GM04504 (cell line): ENCODE data around the gene CDKAL1.
"Not testable (repeated sequence)": the region's sequence is repeated elsewhere in the genome, so short reads cannot be mapped to it uniquely, and the experiment has no call there.

Source experiments
- DNase-seq: peaks from one replicate; pipeline ENCODE4 v3.0.0-alpha.2; 2012; ENCODE audit warnings: low read depth

Gene CDKAL1

DNA sequence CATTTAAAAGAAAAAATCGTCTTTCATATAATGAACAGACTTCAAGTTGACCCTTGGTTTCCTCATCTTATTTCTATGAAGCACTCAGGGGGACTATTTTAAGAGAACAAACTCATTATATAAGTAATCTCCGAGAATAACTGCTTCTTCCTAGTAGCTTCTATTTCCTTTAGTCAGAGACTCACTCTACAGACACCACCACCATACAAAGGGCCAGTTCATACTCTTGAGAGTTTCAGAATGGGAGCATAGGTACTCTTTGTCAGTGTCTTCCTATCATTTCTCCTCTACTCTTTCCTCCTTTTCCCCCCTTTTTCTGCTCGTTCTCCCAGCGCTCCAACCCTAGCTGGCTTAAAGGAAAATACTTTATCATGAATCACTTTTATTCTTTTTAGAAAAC is 104.9 kb downstream of the CDKAL1 start:
- DNase-seq: no peak

DNA sequence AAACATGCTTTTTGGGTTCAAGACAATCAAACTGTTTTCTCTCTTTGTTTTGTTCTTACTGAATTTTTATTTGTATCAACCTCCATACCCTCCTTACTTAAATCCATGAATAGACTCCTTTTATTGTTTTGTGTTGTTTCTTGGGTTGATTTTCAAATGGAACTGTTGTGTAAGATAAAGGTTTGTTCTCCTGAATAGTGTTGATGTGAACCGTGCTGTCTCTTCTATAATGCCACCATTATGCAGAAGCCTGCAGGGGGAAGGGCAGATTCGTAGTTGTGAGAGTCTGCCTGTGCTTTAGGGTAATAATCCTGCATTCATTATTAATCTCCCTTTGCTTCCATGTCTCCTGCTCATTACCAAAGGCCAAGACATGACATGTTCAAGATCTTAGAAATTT is 105.9 kb downstream of the CDKAL1 start:
- DNase-seq: no peak

GRCh38 chr6:20642441-20642840 is 108.2 kb downstream of the CDKAL1 start:
- DNase-seq: no peak

- DNase-seq: no peak
These were observed 110.6 kb downstream of the CDKAL1 start for GRCh38 chr6:20644667-20645370.

DNA sequence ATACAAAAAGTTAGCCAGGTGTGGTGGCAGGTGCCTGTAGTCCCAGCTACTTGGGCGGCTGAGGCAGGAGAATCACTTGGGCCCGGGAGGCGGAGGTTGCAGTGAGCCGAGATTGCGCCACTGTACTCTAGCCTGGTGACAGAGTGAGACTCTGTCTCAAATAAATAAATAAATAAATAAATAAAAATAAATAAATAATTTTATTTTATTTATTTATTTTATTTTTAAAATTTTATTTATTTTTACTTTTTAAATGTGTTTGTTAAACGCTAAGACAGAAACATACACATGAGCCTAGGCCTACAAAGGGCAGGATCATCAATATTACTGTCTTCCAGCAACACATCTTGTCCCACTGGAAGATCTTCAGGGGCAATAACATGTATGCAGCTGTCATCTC is 111.3 kb downstream of the CDKAL1 start:
- not testable (repeated sequence) for DNase-seq

DNA sequence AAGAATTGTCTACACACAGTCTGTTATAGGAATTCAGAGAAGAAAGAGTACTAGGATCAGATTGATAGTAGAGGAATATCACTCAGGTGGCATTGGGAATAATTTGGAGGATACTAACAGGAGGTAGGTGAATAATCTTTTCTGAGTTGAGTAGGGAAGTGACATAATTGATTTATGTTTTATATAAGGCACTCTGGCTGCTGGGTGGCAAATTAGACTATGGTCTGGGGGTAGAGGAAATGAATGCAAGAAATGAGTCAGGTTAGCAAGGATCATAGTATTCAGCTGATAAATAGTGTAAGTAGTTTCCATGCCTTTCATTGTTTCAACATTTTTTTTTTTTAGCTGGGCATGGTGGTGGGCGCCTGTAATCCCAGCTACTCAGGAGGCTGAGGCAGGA is 113.3 kb downstream of the CDKAL1 start:
- no peak for DNase-seq

DNA sequence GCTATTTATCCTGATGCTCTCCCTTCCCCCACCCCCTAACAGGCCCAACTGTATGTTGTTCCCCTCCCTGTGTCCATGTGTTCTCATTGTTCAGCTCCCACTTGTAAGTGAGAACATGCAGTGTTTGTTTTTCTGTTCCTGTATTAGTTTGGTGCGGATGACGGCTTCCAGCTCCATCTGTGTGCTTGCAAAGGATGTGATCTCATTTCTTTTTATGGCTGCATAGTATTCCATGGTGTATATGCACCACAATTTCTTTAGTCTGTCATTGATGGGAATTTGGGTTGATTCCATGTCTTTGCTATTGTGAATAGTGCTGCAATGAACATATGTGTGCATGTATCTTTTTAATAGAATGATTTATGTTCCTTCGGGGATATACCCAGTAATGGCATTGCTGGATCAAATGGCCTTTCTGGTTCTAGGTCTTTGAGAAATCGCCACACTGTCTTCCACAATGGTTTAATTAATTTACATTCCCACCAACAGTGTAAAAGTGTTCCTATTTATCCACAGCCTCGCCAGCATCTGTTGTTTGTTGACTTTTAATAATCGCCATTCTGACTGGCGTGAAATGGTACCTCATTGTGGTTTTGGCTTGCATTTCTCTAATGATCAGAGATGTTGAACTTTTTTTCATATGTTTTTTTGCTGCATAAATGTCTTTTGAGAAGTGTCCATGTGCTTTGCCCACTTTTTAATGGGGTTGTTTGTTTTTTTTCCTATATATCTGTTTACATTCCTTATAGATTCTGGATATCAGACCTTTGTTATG is 115.6 kb downstream of the CDKAL1 start:
- not testable (repeated sequence) for DNase-seq

DNA sequence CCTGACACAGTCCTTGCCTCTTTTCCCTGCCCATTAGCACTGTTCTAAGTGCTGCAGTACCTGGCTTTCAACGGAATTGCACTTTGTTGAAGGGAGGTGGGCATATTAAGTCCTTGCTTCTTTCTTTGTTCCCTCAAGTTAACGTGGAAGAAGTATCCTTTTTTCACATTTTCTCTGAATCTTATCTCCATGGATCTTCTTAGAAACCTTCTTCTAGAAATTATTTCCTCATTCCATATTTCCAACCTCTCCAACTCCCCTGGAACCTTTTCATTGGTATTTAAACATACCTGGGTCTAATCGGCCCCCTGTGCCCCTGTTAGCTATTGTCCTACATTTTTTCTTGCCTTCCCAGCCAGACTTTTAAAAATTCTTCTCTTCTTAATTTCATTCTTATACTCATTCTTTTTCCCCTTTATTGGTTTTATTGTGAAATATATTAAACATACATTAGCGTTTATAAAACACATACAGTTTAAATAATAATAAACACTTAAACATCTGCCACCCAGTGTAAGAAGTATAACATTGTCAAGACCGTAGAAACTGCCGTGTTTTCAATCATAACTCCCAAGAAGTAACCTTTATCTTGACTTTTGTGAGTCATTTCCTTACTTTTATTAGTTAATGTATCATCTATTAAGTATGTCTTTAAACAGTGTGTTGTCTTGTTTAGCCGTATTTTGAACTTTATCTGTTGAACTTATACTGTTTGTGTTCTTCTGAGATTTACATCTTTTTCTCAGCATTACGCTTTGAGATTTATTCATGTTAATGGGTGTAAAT is 118.2 kb downstream of the CDKAL1 start:
- DNase-seq: no peak

GRCh38 chr6:20653085-20653479 is 118.8 kb downstream of the CDKAL1 start:
- no peak for DNase-seq

- no peak for DNase-seq
These were observed 121.1 kb downstream of the CDKAL1 start for GRCh38 chr6:20655317-20655716.

DNA sequence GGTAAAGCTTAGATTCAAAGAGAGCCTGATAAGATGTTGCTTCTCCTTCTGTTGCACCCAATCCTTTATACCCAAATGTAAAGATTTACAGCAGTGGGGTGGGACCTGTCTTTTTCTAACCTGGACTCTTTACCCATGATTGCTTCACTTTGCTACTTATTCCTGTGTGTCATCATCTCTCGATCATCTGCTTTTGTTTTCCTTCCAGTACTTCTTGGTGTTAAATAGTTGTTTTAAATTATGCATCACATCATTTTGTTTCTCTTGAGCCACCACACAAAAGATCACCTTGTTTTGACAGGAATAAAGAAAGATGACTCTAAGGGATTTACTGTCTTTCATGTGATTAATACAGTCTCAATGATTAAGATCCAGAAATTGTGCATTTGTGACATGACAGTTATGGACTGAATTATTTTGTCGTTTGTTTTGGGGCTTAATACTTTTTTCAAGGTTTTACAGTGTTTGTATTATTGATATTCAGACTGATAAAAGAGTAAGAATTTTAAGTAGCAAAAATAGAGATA is 123.1 kb downstream of the CDKAL1 start:
- no peak for DNase-seq

DNA sequence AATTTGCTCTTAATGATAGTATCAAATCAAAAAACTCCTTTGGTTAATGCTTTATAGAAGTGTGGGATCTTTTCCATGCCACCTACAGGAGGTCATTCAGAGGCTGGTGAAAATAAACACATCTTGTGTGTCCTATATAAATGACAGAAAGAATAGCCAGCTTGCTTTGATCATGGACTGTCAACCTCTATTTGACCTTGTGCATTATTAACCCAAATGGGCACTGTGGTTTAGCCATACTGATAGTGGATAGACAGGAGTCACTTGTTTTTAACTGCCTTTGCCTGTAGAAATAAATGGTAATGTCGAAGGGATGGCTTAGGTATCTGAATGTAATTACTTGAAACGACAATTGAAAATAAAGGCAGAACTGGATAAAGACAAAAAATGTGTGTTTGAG is 123.8 kb downstream of the CDKAL1 start:
- DNase-seq: no peak

DNA sequence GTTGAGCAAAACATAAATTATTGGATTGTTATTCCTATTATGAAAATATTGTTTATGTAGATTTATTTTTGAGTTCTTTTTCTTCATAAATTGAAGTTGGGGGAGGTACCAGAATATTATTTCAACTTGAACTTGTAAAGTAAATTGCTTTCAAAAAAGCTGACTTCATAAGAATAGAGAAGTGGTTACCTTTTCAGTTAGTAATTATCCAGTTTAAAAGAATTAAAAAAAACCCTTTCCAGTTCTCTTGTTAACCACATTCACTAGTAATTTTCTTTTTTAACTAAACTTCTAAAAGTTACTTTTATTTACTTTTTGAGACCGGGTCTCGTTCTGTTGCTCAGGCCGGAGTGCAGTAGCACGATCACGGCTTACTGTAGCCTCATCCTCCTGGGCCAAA is 124.3 kb downstream of the CDKAL1 start:
- no peak for DNase-seq

DNA sequence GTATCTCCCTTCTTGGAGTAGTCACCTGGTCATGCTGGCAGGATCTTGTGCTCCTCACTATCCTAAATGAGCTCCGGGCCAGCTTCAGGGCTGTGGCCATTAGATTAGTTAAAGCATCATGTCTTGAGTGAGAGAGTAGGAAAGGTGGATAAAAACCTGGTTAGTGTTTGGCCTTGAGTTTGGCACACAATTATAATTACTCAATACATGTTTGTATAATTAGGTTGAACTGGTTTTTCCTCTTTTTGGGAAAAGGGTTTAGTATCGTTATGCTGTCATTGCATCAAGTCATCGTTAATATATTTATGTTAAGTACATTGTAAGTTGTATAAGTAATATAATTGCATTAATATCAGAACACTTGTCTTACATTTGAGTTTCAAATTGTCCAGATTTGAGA is 126.3 kb downstream of the CDKAL1 start:
- DNase-seq: no peak

DNA sequence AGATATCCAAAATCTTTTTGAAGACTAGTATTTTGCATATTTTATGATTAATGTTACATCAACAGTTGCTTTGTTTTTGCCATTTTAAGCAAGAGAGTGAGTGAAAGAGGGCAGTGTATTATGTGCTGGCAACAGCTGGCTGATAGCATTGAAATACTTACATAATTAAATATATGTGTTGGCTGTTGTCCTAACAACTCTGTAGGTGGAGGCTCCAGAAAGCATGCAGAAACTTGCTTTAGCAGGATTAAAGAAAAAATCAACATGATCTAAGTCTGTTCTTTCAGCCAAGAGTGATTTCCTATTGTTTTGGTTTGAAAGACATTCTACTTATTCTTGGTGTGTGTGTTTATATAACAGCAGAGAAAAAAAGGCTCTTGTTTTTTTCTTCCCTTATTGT is 127.5 kb downstream of the CDKAL1 start:
- DNase-seq: no peak

DNA sequence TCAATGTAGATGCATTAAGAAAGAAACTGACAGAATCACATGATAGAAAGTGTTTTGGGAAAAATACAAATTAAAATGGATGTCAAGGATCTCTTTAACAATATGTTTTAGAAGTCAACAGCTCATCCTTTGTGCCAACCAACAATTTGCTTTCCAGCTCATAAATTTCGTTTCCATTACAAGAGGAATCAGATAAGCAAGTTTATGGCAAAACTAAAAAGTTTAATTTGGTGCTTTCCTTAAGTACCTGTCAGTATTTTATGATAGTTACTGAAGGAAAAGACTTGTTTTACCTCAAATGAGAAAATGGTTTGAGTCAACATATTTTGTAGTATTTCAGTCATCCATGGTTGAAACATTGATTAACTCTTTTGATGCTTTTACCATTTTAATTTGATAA is 130.0 kb downstream of the CDKAL1 start:
- no peak for DNase-seq

DNA sequence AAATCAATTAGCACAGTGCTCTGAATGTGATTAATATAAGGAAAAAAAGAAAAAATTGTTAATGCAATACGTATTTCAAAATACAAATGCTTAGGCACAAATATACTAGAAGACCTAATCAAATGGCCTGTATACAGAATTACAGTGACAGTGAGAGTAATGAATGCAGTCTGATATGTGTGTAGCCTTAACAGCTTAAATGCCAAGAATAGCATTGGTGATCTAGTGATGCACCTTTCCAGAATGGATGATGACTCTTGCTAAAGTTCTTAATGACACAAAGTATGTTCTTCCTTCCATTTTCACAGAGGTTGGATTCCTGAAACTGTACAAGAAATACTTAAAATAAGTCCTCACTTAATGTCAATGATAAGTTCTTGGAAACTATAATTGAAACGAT is 131.0 kb downstream of the CDKAL1 start:
- no peak for DNase-seq

GRCh38 chr6:20669571-20670314 is 135.5 kb downstream of the CDKAL1 start:
- no peak for DNase-seq

- DNase-seq: no peak
These were observed 136.5 kb downstream of the CDKAL1 start for GRCh38 chr6:20670750-20671149.

DNA sequence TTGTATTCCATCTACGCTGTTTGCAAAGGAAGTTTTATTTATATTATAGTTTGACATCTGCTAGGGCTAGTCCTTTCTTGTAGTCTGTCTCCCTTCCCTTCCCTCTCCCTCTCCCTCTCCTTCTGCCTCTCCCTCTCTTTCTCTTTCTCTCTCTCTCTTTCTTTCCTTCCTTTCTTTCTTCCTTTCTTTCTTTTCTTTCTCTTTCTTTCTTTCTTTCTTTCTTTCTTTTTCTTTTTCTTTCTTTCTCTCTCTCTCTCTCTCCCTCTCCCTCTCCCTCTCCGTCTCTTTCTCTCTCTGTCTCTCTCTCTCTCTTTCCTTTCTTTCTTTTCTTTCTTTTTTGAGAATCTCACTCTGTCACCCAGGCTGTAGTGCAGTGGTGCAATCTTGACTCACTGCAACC is 137.8 kb downstream of the CDKAL1 start:
- no peak for DNase-seq

GRCh38 chr6:20673458-20673857 is 139.2 kb downstream of the CDKAL1 start:
- no peak for DNase-seq

- no peak for DNase-seq
These were observed 140.4 kb downstream of the CDKAL1 start for GRCh38 chr6:20674664-20675063.
